GM12878 (cell line): ENCODE data around the gene DZIP1L. TPM values are rescaled to one million over a fixed set of nuclear protein-coding genes. Genes with fewer than 3 reads are reported as not detected.

ENCODE experiments used
- ATAC-seq: fragments of 200-7000 bp; cut with Tn5 transposase; 3 replicates; pipeline ENCODE4 v1.9.1; 2020; ENCODE audit warnings: mild to moderate bottlenecking, moderate library complexity
- BruUV-seq: library from RNA; stranded (reverse); fragments of 400-500 nt; replicated peaks from 2 replicates; lab custom pipeline; 2021; lab: Mats Ljungman, UMichigan
- CTCF ChIA-PET: fragments of 300-600 bp; sonication (Branson Sonifier 250); formaldehyde crosslinking; extraction: SDS; loops from one replicate; lab custom pipeline; 2021; ENCODE audit warnings: inconsistent platforms; lab: Yijun Ruan, JAX
- POLR2A ChIA-PET: fragments of 350-600 bp; formaldehyde crosslinking; extraction: SDS; loops from one replicate; lab custom pipeline; 2021; ENCODE audit warnings: inconsistent platforms; lab: Charles Lee
- RAD21 ChIA-PET: fragments of 300-600 bp; sonication (Branson Sonifier 250); formaldehyde crosslinking; loops from one replicate; lab custom pipeline; 2023; ENCODE audit warnings: antibody characterized with exemption; ENCODE audit not compliant: unreplicated experiment; lab: Charles Lee
- SMC1A ChIA-PET: fragments of 300-600 bp; sonication (Branson Sonifier 250); formaldehyde crosslinking; loops from one replicate; lab custom pipeline; 2023; ENCODE audit not compliant: unreplicated experiment, uncharacterized antibody; lab: Charles Lee
- DNase-seq: peaks from one replicate; pipeline ENCODE4 v3.0.0-alpha.2; 2011; ENCODE audit warnings: low read depth, low spot score
- FAIRE-seq: peaks from 3 replicates; lab custom pipeline; 2011; peaks lifted over from hg19 to GRCh38; lab: Jason Lieb, UNC
- H2AFZ ChIP-seq: 2 replicates; pipeline ENCODE4 v1.6.0; 2011; ENCODE audit warnings: low read depth, low read length, control low read depth; ENCODE audit not compliant: control insufficient read depth
- H3K27ac ChIP-seq: 2 replicates; pipeline ENCODE4 v1.5.1; 2011; ENCODE audit warnings: control low read depth; ENCODE audit not compliant: control insufficient read depth, insufficient read depth
- H3K27me3 ChIP-seq, 2 experiments: replicated peaks in 1 of 2; 2 replicates each; pipeline versions ENCODE4 v1.6.0 to v1.6.1; 2011; ENCODE audit warnings: low read length in 1 of 2; ENCODE audit not compliant: control insufficient read depth in 2 of 2, insufficient read depth in 2 of 2
- H3K36me3 ChIP-seq, 2 experiments: 2 replicates each; pipeline ENCODE4 v1.5.1; 2011; ENCODE audit warnings: low read length in 1 of 2; ENCODE audit not compliant: control insufficient read depth in 2 of 2, insufficient read depth in 2 of 2
- H3K4me1 ChIP-seq: 2 replicates; pipeline ENCODE4 v1.6.1; 2011; ENCODE audit warnings: mild to moderate bottlenecking, low read length, moderate library complexity, mixed read lengths; ENCODE audit not compliant: control insufficient read depth, insufficient read depth
- H3K4me2 ChIP-seq: 2 replicates; pipeline ENCODE4 v1.6.0; 2011; ENCODE audit warnings: control low read depth; ENCODE audit not compliant: control insufficient read depth, insufficient read depth
- H3K4me3 ChIP-seq: fragments of 200-600 bp; sonication (generic); 2 replicates; pipeline ENCODE4 v1.5.1; 2016
- H3K79me2 ChIP-seq: 2 replicates; pipeline ENCODE4 v1.6.0; 2011; ENCODE audit warnings: low read length; ENCODE audit not compliant: control insufficient read depth, insufficient read depth
- H3K9ac ChIP-seq: 2 replicates; pipeline ENCODE4 v1.8.0; 2011; ENCODE audit warnings: low read length, control low read depth, mixed read lengths; ENCODE audit not compliant: control insufficient read depth, insufficient read depth
- H3K9me3 ChIP-seq: replicated peaks from 3 replicates; pipeline ENCODE4 v1.5.1; 2011; ENCODE audit warnings: mild to moderate bottlenecking, low read length; ENCODE audit not compliant: control insufficient read depth, insufficient read depth
- H4K20me1 ChIP-seq: 2 replicates; pipeline ENCODE4 v1.6.0; 2011; ENCODE audit not compliant: control insufficient read depth, insufficient read depth
- CREB1 ChIP-seq: IDR thresholded peaks from 2 replicates; pipeline ENCODE4 v1.6.1; 2012; ENCODE audit warnings: low read depth, mild to moderate bottlenecking, inconsistent platforms
- EED ChIP-seq: sonication (generic); IDR thresholded peaks from 2 replicates; pipeline ENCODE4 v1.6.1; 2016; ENCODE audit warnings: antibody characterized with exemption, low read depth
- EP300 ChIP-seq, 2 experiments: fragments of 150-350 bp in 1 of 2; IDR thresholded peaks; 2 replicates each; pipeline ENCODE4 v1.6.1; 2011 to 2012; ENCODE audit warnings: low read depth in 2 of 2, low read length in 2 of 2, borderline replicate concordance in 1 of 2, improper control_type of control experiment in 1 of 2, inconsistent platforms in 1 of 2; ENCODE audit not compliant: control insufficient read depth in 1 of 2
- NBN ChIP-seq: fragments of 450-650 bp; IDR thresholded peaks from 2 replicates; pipeline ENCODE4 v1.6.1; 2016
- NFIC ChIP-seq: IDR thresholded peaks from 2 replicates; pipeline ENCODE4 v1.6.1; 2012; ENCODE audit warnings: low read depth, mild to moderate bottlenecking, inconsistent platforms, low read length, moderate library complexity
- NR2C2 ChIP-seq: IDR thresholded peaks from 2 replicates; pipeline ENCODE4 v1.6.1; 2011; ENCODE audit warnings: borderline replicate concordance, low read depth; ENCODE audit not compliant: control insufficient read depth, insufficient read length
- NRF1 ChIP-seq: conservative IDR thresholded peaks from 2 replicates; pipeline ENCODE4 v1.6.1; 2011; ENCODE audit warnings: mild to moderate bottlenecking, low read depth, low read length, improper control_type of control experiment
- RAD21 ChIP-seq: IDR thresholded peaks from 2 replicates; pipeline ENCODE4 v1.6.1; 2011; ENCODE audit warnings: mild to moderate bottlenecking, low read depth, low read length, moderate library complexity; ENCODE audit not compliant: insufficient read depth
- RCOR1 ChIP-seq: conservative IDR thresholded peaks from 2 replicates; pipeline ENCODE4 v1.6.1; 2012; ENCODE audit warnings: low read depth, low read length, improper control_type of control experiment
- SMARCA5 ChIP-seq: fragments of 450-650 bp; IDR thresholded peaks from 2 replicates; pipeline ENCODE4 v1.6.1; 2017; ENCODE audit warnings: mild to moderate bottlenecking
- SMC3 ChIP-seq: IDR thresholded peaks from 2 replicates; pipeline ENCODE4 v1.6.1; 2011; ENCODE audit warnings: low read length, improper control_type of control experiment, borderline replicate concordance
- SUZ12 ChIP-seq: fragments of 200-600 bp; sonication (generic); IDR thresholded peaks from one replicate; pipeline ENCODE4 v1.6.1; 2018; ENCODE audit warnings: antibody characterized with exemption, mild to moderate bottlenecking; ENCODE audit not compliant: unreplicated experiment
- TARDBP ChIP-seq: IDR thresholded peaks from 2 replicates; pipeline ENCODE4 v1.6.1; 2016; ENCODE audit warnings: borderline replicate concordance
- TCF12 ChIP-seq: IDR thresholded peaks from 2 replicates; pipeline ENCODE4 v1.6.1; 2011; ENCODE audit warnings: low read depth, mild to moderate bottlenecking, low read length
- ZBED1 ChIP-seq: IDR thresholded peaks from 2 replicates; pipeline ENCODE4 v1.6.1; 2016; ENCODE audit warnings: borderline replicate concordance
- ZBTB11 ChIP-seq: fragments of 450-650 bp; formaldehyde crosslinking; IDR thresholded peaks from 2 replicates; pipeline ENCODE4 v1.5.0; 2022; ENCODE audit warnings: mild to moderate bottlenecking, missing genetic modification characterization
- ZNF687 ChIP-seq: fragments of 450-650 bp; IDR thresholded peaks from 2 replicates; pipeline ENCODE4 v1.6.1; 2017; ENCODE audit warnings: mild to moderate bottlenecking, moderate library complexity
- WGBS: methylation state at CpG from one replicate; pipeline ENCODE4 v1.1.6; 2016; ENCODE audit warnings: low lambda C conversion rate; ENCODE audit not compliant: insufficient replicate concordance, insufficient coverage; ENCODE audit errors: missing lambda C conversion rate; 5-methylcytosine and 5-hydroxymethylcytosine counted together
- in situ Hi-C: fragments of 300-500 bp; cut with MboI; formaldehyde crosslinking; loops from 9 replicates; pipeline ENCODE4 v1.14.3; 2018; ENCODE audit warnings: mixed read lengths
- intact Hi-C: fragments of 100-400 bp; cut with micrococcal nuclease; formaldehyde crosslinking; loops from one replicate; pipeline ENCODE4 v1.14.2; 2022; ENCODE audit not compliant: unreplicated experiment
- polyA plus RNA-seq, 11 experiments: library from polyadenylated mRNA; depleted of rRNA in 4 of 11; unstranded in 6 of 11; stranded (reverse) in 5 of 11; fragments of >200 nt; fragmentation: Nextera tagmentation in 4 of 11; fragmentation: Illumina TruSeq in 1 of 11; extraction: Ambion mirVana in 4 of 11; extraction: Trizol in 1 of 11; gene quantifications; 1 replicate in 1 of 11; 2 replicates in 10 of 11; pipeline versions ENCODE4 v1.2.1 to v1.2.3, GENCODE V29; 2011 to 2016; ENCODE audit warnings: inconsistent platforms in 2 of 11, missing spikeins in 2 of 11, low read depth in 1 of 11
- total RNA-seq, 4 experiments: library from RNA; depleted of rRNA in 3 of 4; stranded (reverse); fragments of >200 nt in 3 of 4; fragmentation: Illumina TruSeq in 1 of 4; extraction: Trizol in 1 of 4; gene quantifications; 2 replicates each; pipeline versions ENCODE4 v1.2.1 to v1.2.3, GENCODE V29; 2013 to 2021

The DZIP1L gene
- total and polyA plus RNA-seq, 10 of the 15 experiments (the other 5 are each of a cell fraction or from before 2014, with no cell fraction given), result not detected

GRCh38 chr3:138068046-138068445 is 47.4 kb downstream of the DZIP1L start (continued):
- TF ChIP-seq EED, result no peak
- no peak for TF ChIP-seq RAD21
- no peak for TF ChIP-seq NFIC
- no peak for TF ChIP-seq SMC3
- TF ChIP-seq ZBED1, result no peak
- TF ChIP-seq ZBTB11, result no peak

- intact Hi-C loops (no loop called here), in situ Hi-C loops (loop anchor here (5.0 to 10.0 kb wide), 2 partner anchors 50 to 848 kb away; partner anchors contain the start of gene DZIP1L)
- DNase-seq, result no peak
- Histone ChIP-seq H2AFZ (no peak overlapping the region), H3K9me3 (no peaks in the 10 kb centered on the region), H3K4me2 (no peak overlapping the region), H3K36me3 (no peaks in the 10 kb centered on the region), H3K79me2 (no peaks in the 10 kb centered on the region), H3K4me1 (peaks cover 13% of the 10 kb centered on the region), H3K27ac (no peak overlapping the region), H4K20me1 (no peaks in the 10 kb centered on the region), H3K9ac (no peak overlapping the region), H3K4me3 (no peak overlapping the region), H3K27me3 (peaks cover 0 to 2% of the 10 kb centered on the region in 2 experiments; a peak in 3 of 4 replicates)
- no peak for ATAC-seq
- no TSS peak for BruUV-seq
- POLR2A ChIA-PET, result no interaction called here
- CTCF ChIA-PET, result interaction anchor here (1.0 to 3.4 kb wide), 7 partner anchors 9 to 528 kb away, joined by 3 to 28 read pairs (median 6); no protein-coding TSS in a partner anchor
- FAIRE-seq, result no peak
- RAD21 ChIA-PET, result interaction anchor here (0.8 to 1.3 kb wide), 2 partner anchors 20 to 854 kb away, joined by 3 read pairs; no protein-coding TSS in a partner anchor
- SMC1A ChIA-PET, result interaction anchor here (0.8 to 5.4 kb wide), 6 partner anchors 8 to 104 kb away, joined by 3 to 45 read pairs (median 3); no protein-coding TSS in a partner anchor
- WGBS, result 79% methylated on average over 3 of the region's 3 CpGs
- TF ChIP-seq NBN (no peak), ZBED1 (no peak), ZNF687 (no peak), SMC3 (no peak), TARDBP (no peak), RCOR1 (no peak), EP300 (IDR thresholded peaks at IDR 0.05; ENCODE audit: borderline replicate concordance in 1 of 2, control insufficient read depth in 1 of 2, low read depth in 2 of 2, low read length in 2 of 2) (no peak), NRF1 (no peak), TCF12 (no peak), SUZ12 (no peak), SMARCA5 (no peak), CREB1 (no peak), NR2C2 (no peak)
Measured at GRCh38 chr3:138066972-138067371, 48.4 kb downstream of the DZIP1L start.
